Measurements from ENCODE around the gene KIF16B.

- no peak for TF ChIP-seq EZH2 (IDR thresholded peaks at IDR 0.05; ENCODE audit: borderline replicate concordance, low read depth, low read length, severe bottlenecking)
- TF ChIP-seq, protein P1, sequence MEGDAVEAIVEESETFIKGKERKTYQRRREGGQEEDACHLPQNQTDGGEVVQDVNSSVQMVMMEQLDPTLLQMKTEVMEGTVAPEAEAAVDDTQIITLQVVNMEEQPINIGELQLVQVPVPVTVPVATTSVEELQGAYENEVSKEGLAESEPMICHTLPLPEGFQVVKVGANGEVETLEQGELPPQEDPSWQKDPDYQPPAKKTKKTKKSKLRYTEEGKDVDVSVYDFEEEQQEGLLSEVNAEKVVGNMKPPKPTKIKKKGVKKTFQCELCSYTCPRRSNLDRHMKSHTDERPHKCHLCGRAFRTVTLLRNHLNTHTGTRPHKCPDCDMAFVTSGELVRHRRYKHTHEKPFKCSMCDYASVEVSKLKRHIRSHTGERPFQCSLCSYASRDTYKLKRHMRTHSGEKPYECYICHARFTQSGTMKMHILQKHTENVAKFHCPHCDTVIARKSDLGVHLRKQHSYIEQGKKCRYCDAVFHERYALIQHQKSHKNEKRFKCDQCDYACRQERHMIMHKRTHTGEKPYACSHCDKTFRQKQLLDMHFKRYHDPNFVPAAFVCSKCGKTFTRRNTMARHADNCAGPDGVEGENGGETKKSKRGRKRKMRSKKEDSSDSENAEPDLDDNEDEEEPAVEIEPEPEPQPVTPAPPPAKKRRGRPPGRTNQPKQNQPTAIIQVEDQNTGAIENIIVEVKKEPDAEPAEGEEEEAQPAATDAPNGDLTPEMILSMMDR (IDR thresholded peaks at IDR 0.05; ENCODE audit: borderline replicate concordance, extremely low read depth, low read length, poor library complexity, severe bottlenecking): no peak
Measured at GRCh38 chr20:16599257-16599656, 26.0 kb upstream of the KIF16B start.

Measured in DND-41 (cell line).